ENCODE data around the gene TBXAS1. TPM values are rescaled to one million over a fixed set of nuclear protein-coding genes. Genes with fewer than 3 reads are reported as not detected.

The TBXAS1 gene
- total RNA-seq, 1 donor from 2014 or later = 9.9 TPM

- peak within 1 kb of the TSS; percentile 76 to 83 (median 81) for H3K4me3 ChIP-seq (ENCODE audit: low read length in 3 of 3)
- no peaks in the 10 kb centered on the region for H3K27me3 ChIP-seq (ENCODE audit: control insufficient read depth in 3 of 3, insufficient read depth in 3 of 3, low read length in 3 of 3)
- peaks cover 17 to 31% (median 21%) of the 10 kb centered on the region in 3 donors for H3K4me1 ChIP-seq (ENCODE audit: control insufficient read depth in 3 of 3, insufficient read depth in 3 of 3, low read length in 3 of 3)
- H3K36me3 ChIP-seq (ENCODE audit: control insufficient read depth in 3 of 3, insufficient read depth in 3 of 3, low read length in 3 of 3) = no peaks in the 10 kb centered on the region
- H3K27ac ChIP-seq (ENCODE audit: low read depth, low read length) = peak within 1 kb of the TSS; percentile 72
- no peaks in the 10 kb centered on the region for H3K9me3 ChIP-seq (ENCODE audit: control insufficient read depth in 3 of 3, low read length in 3 of 3)
- H3K9ac ChIP-seq (ENCODE audit: low read depth in 1 of 3, low read length in 3 of 3) = peak within 1 kb of the TSS; percentile 74 to 83 (median 81)
Measured at GRCh38 chr7:140062528-140063299, 233.7 kb downstream of the TBXAS1 start, which contains the start of gene PARP12. Gene PARP12, minus strand, starts transcription at chr7:140062951. Its CDS starts 104 bp downstream, at chr7:140062847.

- Histone ChIP-seq H3K27me3 (ENCODE audit: control insufficient read depth in 3 of 3, insufficient read depth in 3 of 3, low read length in 3 of 3) (no peaks in the 10 kb centered on the region), H3K9me3 (ENCODE audit: control insufficient read depth in 3 of 3, low read length in 3 of 3) (no peaks in the 10 kb centered on the region), H3K4me3 (ENCODE audit: low read length in 3 of 3) (no peak overlapping the region), H3K36me3 (ENCODE audit: control insufficient read depth in 3 of 3, insufficient read depth in 3 of 3, low read length in 3 of 3) (no peaks in the 10 kb centered on the region), H3K27ac (ENCODE audit: low read depth, low read length) (no peak overlapping the region), H3K9ac (ENCODE audit: low read depth in 1 of 3, low read length in 3 of 3) (no peak overlapping the region), H3K4me1 (ENCODE audit: control insufficient read depth in 3 of 3, insufficient read depth in 3 of 3, low read length in 3 of 3) (peaks cover 0 to 3% (median 2%) of the 10 kb centered on the region in 3 donors)
Measured at GRCh38 chr7:140067052-140067451, 238.0 kb downstream of the TBXAS1 start.

DNA sequence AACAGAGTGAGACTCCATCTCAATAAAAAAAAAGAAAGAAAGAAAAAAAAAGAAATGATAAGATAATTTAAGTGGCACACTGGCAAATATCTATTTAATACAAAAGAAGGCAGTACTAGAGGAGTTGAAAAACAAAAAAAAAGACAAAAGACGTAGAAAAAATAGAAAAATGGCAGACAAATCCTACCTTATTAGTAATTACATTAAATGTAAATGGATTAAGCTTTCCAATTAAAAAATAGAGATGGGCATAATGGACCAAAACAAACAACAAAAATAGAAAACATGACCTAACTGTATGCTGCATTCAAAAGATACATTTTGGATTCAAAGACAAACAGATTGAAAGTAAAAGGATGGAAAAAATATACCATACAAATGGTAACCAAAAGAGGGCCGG is 239.0 kb downstream of the TBXAS1 start:
- H3K4me3 ChIP-seq (ENCODE audit: low read length in 3 of 3) = no peak overlapping the region
- H3K9me3 ChIP-seq (ENCODE audit: control insufficient read depth in 3 of 3, low read length in 3 of 3) = no peaks in the 10 kb centered on the region
- H3K27me3 ChIP-seq (ENCODE audit: control insufficient read depth in 3 of 3, insufficient read depth in 3 of 3, low read length in 3 of 3) = no peaks in the 10 kb centered on the region

GRCh38 chr7:140069298-140069949 is 240.4 kb downstream of the TBXAS1 start:
- Histone ChIP-seq H3K9me3 (ENCODE audit: control insufficient read depth in 3 of 3, low read length in 3 of 3) (no peaks in the 10 kb centered on the region), H3K4me3 (ENCODE audit: low read length in 3 of 3) (no peak overlapping the region), H3K9ac (ENCODE audit: low read depth in 1 of 3, low read length in 3 of 3) (no peak overlapping the region), H3K4me1 (ENCODE audit: control insufficient read depth in 3 of 3, insufficient read depth in 3 of 3, low read length in 3 of 3) (no peaks in the 10 kb centered on the region), H3K27ac (ENCODE audit: low read depth, low read length) (no peak overlapping the region), H3K36me3 (ENCODE audit: control insufficient read depth in 3 of 3, insufficient read depth in 3 of 3, low read length in 3 of 3) (no peaks in the 10 kb centered on the region), H3K27me3 (ENCODE audit: control insufficient read depth in 3 of 3, insufficient read depth in 3 of 3, low read length in 3 of 3) (no peaks in the 10 kb centered on the region)

More for the DNA sequence above, 239.0 kb downstream of the TBXAS1 start:
- Histone ChIP-seq H3K36me3 (ENCODE audit: control insufficient read depth in 3 of 3, insufficient read depth in 3 of 3, low read length in 3 of 3) (no peaks in the 10 kb centered on the region), H3K9ac (ENCODE audit: low read depth in 1 of 3, low read length in 3 of 3) (no peak overlapping the region), H3K27ac (ENCODE audit: low read depth, low read length) (no peak overlapping the region), H3K4me1 (ENCODE audit: control insufficient read depth in 3 of 3, insufficient read depth in 3 of 3, low read length in 3 of 3) (no peaks in the 10 kb centered on the region)

Other genes starting within 250 kb of the TBXAS1 start
- 5.7 TPM for gene HIPK2, start 51.3 kb upstream of the TBXAS1 start, total RNA-seq
- 14.1 TPM for gene PARP12, start 233.7 kb downstream of the TBXAS1 start, total RNA-seq